DMS114 treated with DMSO at 0.1 percent for 48 hours (cell line): ENCODE measurements around the gene IKZF1.

Experiments used
- DNase-seq: peaks from one replicate; lab custom pipeline; 2025; ENCODE audit not compliant: unreplicated experiment; lab: John Stamatoyannopoulos, UW

Gene IKZF1

DNA sequence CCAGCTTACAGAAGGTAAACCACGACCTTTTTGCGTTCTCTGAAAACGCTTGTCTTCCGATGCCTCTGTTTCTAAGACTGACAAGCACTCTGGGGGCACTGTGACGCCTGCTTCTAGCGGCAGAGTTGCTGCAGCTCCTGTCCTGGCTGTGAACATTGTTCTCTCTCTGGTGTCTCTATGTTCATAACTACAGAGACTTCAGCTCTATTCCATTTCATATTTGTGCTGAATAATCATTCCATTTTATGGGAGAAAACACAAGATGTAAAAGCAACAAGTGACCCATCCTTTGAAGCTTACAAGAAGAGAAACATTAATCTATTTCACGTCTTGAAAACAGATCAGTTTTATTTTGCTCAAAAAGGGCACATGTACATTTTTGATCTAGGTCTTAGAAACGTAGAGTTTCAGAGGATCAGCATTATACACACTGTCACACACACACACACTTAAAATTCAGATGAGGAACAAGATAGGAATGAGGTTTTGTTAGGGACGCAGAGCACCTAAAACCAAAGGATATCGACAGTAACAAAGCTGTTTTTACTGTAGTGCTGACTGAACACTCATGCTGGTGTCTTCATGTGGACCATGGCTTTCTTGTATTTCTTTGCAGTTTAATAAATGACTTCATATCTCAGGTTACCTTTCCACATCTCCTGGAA, 3.0 kb downstream of the IKZF1 start:
- DNase-seq: no peak

DNA sequence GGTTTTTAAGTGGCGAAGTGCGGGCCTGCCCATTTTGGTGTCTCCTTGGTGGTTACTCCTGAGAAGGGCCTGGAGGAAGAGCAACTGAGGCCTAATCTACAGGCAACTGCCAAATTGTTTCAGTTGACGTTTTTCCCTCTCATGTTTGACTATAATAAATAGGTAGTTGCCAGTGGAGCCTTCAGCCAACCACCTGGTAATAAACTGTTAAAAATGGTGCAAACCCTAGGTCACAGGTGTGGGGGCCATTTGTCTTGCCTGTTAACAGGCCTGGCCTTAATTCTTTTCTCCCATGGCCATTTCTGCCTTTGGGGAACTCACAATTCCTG, 3.7 kb downstream of the IKZF1 start:
- DNase-seq: no peak

DNA sequence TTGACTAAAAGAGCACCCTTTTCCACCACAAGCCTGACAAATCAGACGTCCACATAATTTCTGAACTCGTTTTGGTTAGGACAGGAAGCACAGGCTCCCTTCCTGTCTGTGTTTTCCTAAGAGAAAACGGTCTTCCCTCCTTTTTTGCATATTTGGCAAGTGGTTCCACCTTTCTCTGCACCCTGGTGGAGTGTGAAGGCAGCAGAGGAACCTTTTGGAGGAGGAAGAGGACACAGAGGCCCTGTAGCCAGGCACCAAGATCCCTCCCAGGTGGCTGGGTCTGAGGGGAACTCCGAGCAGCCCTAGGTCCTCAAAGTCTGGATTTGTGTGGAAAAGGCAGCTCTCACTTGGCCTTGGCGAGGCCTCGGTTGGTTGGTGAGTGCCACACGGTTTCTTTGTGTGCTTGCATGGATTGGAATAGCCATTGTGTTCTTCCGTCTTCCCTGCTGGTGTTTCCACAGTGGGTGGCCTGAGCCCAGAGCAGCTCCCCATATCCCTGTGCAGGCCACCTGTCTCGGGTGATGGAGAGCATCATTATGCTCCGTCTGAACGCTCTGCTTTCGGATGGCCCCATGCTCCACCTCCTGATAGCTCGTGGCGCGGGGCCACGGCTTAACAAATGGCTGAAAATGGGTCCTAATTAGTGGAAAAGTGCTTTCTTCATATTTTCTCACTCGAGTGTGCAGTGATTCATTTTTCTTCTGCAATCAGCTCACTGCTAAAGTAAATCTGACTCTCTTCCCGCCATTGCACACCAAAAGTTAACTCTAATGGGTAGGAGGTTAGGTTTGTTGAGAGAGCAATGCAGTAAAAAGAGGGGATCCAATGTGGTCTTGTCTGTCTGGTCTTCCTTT, 4.2 kb downstream of the IKZF1 start:
- DNase-seq: no peak

DNA sequence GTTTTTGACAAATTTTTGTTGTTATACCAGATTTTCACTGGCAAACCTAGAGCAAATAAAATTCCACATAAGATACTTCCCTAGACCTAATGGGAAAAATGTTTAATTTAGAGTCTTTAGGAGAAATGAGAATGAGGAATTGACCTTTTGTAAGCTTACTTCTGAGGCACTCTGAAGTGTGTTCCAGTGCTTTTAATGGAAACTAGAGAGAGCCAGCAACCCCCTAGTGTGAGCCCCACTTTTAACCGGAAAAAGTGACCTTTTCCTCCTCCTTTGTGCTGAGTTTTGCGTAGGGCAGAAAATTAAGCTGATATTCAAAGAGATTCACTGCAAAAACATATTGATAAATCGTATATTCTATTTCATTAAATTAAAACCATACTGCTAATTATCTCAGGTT, 5.2 kb downstream of the IKZF1 start:
- DNase-seq: no peak

DNA sequence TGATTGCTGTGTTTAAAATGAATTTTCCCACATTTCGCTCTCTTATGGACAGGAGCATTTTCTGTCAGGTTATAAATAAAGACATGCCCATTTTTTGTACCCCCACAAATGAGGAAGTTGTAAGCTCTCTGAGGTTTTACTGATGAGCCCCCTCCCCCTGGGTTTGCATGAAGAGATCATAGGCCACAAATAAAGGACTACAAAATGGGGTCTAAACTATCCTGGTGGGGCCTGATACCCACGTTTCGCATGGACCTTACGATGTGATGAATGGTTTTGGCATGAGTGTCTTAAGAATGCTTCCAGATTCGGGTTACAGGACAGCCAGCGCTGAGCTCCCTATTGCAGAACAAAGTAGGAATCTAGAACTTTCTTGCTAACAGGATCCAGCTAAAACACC, 5.8 kb downstream of the IKZF1 start:
- DNase-seq: no peak

DNA sequence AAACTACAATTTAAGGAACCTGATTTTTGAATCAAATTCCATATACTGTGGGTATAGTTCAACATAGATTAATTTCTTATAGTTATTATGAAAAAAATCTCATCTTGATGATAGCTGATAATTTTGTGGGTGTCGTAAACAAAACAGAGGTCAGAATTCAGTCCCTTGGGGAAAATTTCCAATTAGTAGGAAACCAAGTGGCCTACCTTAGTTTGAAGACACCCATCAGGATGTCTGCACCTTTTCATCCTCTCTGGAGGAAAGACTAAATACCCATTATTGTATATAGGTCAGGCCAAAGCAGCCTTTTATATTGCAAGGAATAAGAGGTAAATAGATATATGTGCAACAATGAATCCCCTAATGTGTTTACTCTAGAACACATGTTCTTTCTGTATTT, 6.4 kb downstream of the IKZF1 start:
- no peak for DNase-seq

DNA sequence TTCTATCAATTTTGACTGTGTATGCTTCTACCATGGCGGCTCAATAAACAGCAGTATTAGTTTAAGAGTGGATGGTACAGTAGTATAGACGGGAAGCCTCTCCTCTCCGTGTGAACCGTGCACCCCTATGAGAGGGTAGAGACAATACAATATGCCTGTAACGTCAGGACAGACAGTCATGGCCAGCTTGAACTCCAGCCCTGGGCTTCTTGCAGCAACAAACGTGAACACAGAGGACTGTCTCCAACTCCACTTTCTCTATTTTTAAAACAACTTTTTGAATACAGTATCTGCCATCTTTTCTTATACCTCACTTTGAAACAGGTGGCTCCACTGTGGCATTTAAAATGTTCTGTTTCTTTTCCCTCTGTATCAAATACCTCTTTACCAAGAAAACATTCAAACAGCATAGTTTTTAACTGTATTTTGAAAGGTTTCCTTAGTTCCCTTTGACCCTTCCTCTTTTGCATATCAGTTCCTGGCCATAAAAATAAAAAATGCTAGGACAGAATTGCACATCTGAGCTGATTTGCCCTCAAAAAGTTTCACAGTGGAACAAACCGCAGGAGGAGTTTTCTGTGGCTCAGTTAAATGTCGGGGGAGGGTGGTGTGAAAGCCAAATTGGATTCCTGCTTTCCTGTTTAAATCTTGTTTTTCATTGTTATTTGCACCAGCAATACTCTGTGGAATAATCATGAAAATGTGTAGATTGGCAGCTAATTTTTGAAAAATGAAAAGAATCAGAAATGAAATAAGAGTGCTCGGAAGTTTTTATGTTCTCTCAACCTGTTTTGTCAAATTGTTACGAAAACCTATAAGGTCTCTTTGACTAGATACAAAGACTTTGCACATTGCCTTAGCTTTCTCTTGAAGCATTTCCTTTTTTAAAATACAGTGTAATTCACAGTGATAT, 8.0 kb downstream of the IKZF1 start:
- no peak for DNase-seq

DNA sequence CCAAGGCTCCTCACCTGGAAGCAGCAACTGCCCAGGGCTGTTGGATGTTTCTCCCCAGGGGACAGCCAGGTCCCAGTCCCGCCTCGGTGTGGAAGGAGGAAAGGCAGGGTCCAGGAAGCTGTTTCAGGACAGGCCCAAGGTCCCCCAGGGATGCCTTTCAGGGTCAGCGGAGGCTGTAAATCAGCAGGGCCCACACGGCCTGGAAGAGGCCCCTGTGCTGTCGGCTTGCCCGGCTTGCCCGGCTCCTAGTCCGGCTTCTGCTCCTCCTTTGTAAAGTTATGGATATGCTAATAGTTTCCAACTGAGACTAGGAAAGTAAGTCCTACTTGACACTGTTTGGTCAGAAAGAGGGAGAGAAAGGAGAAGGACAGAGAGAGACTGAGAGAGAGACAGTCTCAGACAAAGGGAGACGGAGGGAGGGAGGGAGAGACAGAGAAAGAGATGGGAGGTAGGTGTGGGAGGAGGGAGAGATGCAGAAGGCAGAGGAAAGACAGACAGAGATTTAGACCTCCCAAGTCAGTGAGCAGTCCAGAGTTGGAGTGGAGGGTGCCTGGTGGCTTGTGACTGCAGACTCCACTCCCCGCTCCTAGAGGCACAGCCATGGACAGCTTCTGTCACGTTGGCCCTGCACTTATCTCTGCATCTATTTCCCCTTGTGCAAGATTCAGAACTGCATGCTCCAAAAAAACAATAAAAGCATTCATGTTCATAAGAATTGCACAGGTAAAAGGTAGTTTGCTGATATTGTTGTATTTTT, 10.5 kb downstream of the IKZF1 start:
- no peak for DNase-seq

DNA sequence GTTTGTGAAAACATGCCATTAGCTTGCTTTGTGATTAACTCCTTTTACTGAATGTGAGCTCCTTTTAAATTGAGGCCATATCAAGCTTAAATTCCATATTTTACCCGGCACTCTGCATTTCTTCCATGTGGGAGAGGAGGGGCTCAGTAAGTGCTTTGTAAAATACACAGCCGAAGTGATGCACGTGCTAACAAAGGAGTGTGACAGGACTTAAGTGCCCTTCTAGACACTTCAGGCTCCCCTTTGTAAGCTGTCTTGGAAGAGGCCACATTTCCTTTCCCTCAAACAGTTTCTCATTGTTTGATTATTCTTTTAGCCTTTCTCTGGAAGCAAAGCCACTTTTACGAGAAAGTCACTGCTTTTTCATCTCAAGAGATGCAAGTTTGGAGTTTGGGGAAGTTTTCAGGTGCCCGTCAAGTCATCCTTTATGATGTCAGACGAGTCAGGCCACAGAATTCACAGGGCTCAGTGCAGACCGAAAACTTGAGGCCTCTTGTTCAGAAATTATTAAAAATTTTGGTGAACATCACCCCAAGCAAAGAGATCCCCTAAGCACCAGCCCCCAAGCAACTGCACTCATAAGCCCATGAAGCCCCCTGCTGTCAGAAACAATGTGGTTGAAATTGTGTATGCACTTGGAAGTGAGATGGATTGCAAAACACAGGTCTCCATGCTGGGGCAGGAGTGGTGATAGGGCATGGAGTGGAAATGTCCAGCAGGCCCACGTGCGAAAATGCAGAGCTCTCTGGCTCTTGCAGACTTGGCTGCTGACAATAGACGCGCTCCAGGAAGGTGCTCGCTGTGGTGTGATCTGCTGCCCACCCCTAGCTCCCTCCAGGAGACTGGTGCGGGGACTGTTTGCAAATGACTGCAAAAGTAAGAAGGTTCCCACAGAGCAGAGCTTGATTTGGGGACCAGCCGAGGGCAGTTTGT, 11.5 kb downstream of the IKZF1 start:
- DNase-seq: no peak

DNA sequence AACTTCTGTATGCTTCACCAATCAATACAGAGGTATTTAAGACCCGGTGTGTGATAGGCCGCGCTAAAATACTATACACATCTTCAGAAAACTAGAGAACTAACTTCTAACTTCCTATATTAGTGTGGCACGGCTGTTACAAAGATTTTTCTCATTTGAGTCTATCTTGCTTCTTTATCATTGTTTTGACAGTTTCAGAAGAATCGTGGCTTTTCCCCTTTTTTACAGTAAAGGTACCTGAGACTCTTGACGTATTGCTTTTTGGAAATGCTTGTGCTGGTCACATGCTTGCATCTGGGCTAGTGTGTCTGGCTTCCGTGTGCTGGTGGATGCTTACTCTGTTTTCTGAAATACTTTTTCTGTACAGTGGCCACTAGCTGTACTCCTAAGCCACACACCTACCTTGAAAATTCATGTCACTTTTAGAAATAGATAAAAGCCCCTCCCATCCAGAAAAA, 12.7 kb downstream of the IKZF1 start:
- DNase-seq: no peak

DNA sequence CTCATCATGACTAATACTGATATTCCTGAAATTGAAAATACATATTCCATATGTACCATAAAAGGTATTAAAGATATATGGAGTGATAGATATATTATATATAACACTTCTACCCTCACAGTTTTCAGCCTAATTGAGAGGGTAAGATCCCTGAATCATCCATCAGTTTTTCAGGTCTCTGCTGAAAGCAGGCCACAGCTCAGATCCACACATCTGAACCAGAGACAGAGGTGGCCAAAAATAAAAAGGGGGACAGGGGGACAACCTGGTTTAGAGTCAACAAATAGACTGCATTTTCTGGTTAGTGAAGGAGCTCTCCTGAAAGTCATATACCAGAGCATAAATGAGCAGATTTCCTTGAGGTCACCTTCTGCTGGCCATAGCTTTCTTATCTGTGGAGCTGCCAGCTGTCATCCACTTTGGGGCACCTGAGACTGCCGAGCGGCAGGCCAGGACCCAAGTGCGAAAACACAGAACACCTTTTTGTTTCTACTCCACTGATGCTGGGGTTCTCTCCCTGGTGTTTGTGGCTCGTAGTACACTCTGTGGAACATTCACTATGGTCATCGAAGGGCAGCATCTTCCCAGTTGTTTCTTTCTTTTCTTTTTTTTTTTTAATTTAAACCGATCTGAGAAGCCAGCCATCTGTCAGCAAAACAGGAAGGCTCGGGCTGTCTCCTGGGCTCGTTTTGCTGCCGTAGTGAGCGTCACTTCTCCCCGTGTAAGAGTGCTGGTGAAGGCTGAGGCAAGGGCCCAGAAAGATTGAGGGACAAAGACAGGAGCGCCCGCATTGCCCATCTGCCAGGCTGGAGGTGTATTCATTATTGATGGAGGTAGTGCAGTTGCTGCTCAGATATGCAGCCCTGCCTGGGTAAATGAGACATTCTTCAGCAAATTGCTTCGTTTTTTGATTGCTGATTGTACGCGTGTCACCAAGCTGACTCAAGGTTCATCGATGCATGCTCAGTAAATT, 13.5 kb downstream of the IKZF1 start:
- DNase-seq: no peak

DNA sequence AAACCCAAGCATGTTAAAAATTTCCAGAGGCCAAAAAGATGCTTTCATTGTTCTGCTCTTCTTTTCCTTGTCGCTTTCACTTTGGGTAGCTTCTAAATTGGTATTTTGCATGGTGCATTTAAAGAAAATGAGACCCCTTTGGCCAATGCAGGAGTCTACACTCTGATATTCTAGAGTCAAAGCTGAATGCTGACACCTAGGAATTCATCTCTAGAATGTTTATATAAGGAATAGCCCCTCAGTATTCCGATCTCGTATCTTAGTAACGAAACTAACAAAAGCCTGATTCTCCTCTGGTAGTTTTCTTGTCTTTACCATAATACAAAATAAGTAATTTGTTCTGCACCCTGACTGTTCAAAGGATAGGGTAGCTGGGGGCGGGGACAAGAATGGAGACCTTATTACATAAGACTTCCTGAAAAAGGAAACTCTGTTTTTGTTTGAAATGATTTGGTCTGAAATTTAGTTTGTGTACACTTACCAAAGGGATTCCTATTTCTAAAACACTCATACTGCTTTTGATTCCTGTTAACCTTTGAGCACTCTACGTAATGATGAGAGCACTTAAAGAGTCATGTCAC, 17.1 kb downstream of the IKZF1 start:
- DNase-seq: no peak

DNA sequence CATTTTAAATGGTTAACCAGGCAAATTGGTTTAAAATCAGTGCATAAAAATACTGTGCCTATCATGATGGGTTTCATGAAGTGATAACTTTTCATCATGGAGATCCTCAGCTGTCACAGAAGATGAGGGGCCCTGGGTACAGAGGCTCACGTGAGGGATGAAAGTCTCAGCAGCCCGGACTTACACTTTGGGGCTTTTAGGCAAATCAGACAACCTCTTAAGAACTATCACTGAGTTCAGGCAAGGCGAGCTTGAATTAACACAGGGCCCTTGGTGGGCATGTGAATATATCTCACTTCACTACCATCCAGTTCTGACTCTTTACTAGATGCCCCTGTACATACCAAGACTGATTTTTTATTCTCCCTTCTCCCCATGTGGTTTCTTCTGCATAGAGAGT, 19.6 kb downstream of the IKZF1 start:
- no peak for DNase-seq

DNA sequence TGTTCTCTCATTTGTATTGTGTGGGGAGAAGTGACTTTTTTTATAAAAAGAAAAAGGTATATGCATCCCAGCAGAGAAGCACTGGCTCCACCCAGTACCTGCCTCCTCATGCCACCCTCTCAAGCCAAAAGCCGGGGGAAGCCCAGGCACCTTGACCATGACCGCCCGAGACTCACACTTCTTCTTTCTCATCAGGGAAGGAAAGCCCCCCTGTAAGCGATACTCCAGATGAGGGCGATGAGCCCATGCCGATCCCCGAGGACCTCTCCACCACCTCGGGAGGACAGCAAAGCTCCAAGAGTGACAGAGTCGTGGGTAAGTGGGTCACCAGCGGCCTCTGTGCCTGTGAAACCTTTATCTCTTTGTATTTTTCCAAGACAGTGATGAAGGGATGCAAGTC, 22.9 kb downstream of the IKZF1 start:
- no peak for DNase-seq

DNA sequence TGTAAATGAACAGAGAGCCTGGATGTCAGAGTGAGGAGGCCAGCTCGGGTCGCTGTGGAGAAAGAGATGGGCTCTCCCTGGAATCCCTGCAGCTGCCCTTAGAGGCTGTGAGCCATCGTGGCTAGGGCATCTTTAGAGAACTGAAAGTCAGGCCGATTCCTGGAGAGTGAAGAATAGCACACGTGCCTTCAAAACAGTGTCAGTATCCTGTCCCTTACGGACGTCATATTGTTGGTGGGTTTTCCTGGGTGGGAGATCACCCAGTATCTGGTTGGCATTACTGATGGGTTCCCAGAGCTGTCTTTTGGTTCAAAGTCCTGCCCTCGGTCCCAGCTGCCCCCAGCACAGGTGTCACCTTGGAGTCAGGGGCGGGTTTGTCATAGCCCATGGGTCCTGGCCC, 25.3 kb downstream of the IKZF1 start:
- no peak for DNase-seq

DNA sequence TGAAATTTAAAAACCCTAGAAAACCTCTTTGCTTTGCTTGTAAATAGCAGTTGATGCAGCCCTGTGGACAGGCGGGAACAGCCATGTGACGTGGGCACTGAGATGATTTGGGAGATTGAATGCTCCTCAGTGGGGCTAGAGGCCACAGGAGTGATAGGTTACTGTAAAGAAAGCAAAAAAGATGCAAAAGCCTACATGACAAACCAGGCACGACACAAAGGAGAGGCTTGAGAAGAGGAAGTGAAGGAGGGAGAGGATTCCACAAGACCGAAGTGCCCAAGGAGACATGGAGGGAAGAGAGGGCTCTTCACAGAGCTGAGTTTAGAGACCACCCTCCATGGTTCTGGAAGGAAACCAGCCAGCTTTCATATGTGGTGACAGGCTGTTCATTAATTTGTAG, 25.7 kb downstream of the IKZF1 start:
- DNase-seq: no peak

DNA sequence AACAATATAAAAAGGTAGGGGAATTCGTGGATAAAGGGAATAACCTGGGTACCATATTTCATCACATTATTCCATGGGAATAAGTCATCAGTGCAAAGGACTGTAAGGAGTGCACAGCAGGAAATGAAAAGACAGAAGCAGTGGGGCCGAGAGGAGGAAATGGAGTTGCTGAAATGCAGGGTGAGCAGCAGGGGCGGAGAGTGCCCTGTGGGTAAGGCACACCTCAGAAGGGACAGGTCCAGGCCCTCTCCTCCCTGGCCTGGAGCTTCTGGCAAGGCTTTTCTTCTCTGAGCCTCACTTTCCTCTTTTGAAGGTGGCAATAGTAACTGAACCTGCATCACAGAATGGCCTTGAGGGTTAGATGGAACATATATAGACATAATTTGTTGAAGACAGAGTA, 26.2 kb downstream of the IKZF1 start:
- DNase-seq: no peak

DNA sequence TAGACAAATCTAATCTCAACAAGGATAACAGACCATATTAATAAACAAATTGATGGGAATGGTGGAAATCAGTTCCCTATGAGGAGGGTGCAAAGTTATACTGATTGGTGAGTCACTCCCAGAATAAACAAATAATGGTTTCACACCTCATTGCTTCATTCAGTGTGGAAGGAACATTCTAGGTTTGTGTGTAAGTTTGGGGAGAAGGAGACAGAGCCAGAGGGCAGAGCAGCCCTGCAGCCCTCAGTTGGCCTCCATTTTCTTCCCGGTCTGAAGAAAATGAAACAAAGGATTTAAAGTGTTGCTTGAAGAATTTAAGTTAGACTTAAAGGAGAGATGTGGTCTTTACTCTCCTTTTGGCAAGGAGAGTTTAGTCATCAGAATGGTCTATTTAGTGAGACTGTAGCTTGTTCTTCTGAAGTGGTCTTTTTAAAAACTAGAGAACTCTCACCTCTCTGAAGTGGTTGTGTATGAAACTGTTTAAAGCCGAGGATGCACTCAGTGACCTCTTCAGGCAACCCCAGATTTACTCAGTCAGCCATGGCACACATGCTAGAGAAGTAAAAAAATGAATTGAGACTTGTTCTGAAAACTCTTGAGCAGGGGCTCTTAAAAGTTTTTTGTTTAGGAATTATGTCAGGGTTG, 27.2 kb downstream of the IKZF1 start:
- no peak for DNase-seq
